GM18858 (cell line): ENCODE results near the gene SDK1.

ENCODE experiments used
- ATAC-seq: cut with Tn5 transposase; IDR thresholded peaks from one replicate; pipeline ENCODE4 v1.9.1; 2021; ENCODE audit not compliant: unreplicated experiment

SDK1 gene

GRCh38 chr7:4115941-4116610 lies 815.0 kb downstream of the SDK1 start:
- no peak for ATAC-seq

- ATAC-seq: no peak
Measured at GRCh38 chr7:4119848-4120247, 818.8 kb downstream of the SDK1 start.

GRCh38 chr7:4123346-4123745 lies 822.3 kb downstream of the SDK1 start:
- no peak for ATAC-seq

- no peak for ATAC-seq
Measured at GRCh38 chr7:4123823-4124222, 822.8 kb downstream of the SDK1 start.

- no peak for ATAC-seq
Measured at GRCh38 chr7:4124556-4125477, 823.8 kb downstream of the SDK1 start.

GRCh38 chr7:4127909-4128560 lies 827.0 kb downstream of the SDK1 start:
- ATAC-seq: no peak

GRCh38 chr7:4129481-4130122 lies 828.5 kb downstream of the SDK1 start:
- no peak for ATAC-seq

- no peak for ATAC-seq
Measured at GRCh38 chr7:4131063-4131462, 830.0 kb downstream of the SDK1 start.

GRCh38 chr7:4132221-4132620 lies 831.2 kb downstream of the SDK1 start:
- no peak for ATAC-seq

GRCh38 chr7:4133491-4134044 lies 832.5 kb downstream of the SDK1 start:
- no peak for ATAC-seq

- no peak for ATAC-seq
Measured at GRCh38 chr7:4134204-4134603, 833.2 kb downstream of the SDK1 start.

GRCh38 chr7:4134631-4135030 lies 833.6 kb downstream of the SDK1 start:
- no peak for ATAC-seq

- no peak for ATAC-seq
Measured at GRCh38 chr7:4135301-4135700, 834.2 kb downstream of the SDK1 start.

GRCh38 chr7:4136036-4136435 lies 835.0 kb downstream of the SDK1 start:
- ATAC-seq: no peak

GRCh38 chr7:4136501-4137110 lies 835.6 kb downstream of the SDK1 start:
- no peak for ATAC-seq

- ATAC-seq: no peak
Measured at GRCh38 chr7:4137552-4137951, 836.5 kb downstream of the SDK1 start.

GRCh38 chr7:4138866-4139265 lies 837.8 kb downstream of the SDK1 start:
- ATAC-seq: no peak

- ATAC-seq: no peak
Measured at GRCh38 chr7:4139656-4140625, 838.9 kb downstream of the SDK1 start.

GRCh38 chr7:4140933-4141332 lies 839.9 kb downstream of the SDK1 start:
- no peak for ATAC-seq
